WTC11 (cell line): ENCODE measurements around the gene TPRX1. TPM values are rescaled to one million over a fixed set of nuclear protein-coding genes. Genes with fewer than 3 reads are reported as not detected.

Source experiments
- ATAC-seq: fragments of 200-7000 bp; cut with Tn5 transposase; 2 replicates; pipeline ENCODE4 v1.10.0; 2021; ENCODE audit warnings: mild to moderate bottlenecking, moderate library complexity
- CTCF ChIA-PET: fragments of 300-600 bp; sonication (Branson Sonifier 250); formaldehyde crosslinking; loops from one replicate; lab custom pipeline; 2021; ENCODE audit warnings: antibody characterized with exemption; lab: Charles Lee
- POLR2A ChIA-PET: fragments of 350-600 bp; sonication (Branson Sonifier 250); formaldehyde crosslinking; loops from one replicate; lab custom pipeline; 2021; ENCODE audit warnings: antibody characterized with exemption; lab: Charles Lee
- DNase-seq: peaks from one replicate; pipeline ENCODE4 v3.0.0; 2021; ENCODE audit warnings: low spot score
- H3K27ac Mint-ChIP-seq: 2 replicates; pipeline ENCODE4 v1.8.0; 2021; ENCODE audit warnings: mixed read lengths
- H3K27me3 Mint-ChIP-seq: 2 replicates; pipeline ENCODE4 v1.8.0; 2021; ENCODE audit warnings: low read depth, mild to moderate bottlenecking, moderate library complexity, mixed read lengths
- H3K36me3 Mint-ChIP-seq: 2 replicates; pipeline ENCODE4 v1.8.0; 2021; ENCODE audit warnings: mixed read lengths
- H3K4me1 Mint-ChIP-seq: 2 replicates; pipeline ENCODE4 v1.8.0; 2022; ENCODE audit warnings: mixed read lengths
- H3K4me3 Mint-ChIP-seq: 2 replicates; pipeline ENCODE4 v1.8.0; 2021; ENCODE audit warnings: mild to moderate bottlenecking, moderate library complexity, mixed read lengths
- H3K9me3 Mint-ChIP-seq: 2 replicates; pipeline ENCODE4 v1.8.0; 2021; ENCODE audit warnings: mixed read lengths
- AR ChIP-seq: fragments of 250-450 bp; sonication (Bioruptor Pico); IDR thresholded peaks from 2 replicates; pipeline ENCODE4 v1.9.0; 2021; ENCODE audit warnings: mild to moderate bottlenecking
- ATF1 ChIP-seq: sonication (generic); formaldehyde crosslinking; IDR thresholded peaks from 2 replicates; pipeline ENCODE4 v1.8.1; 2023; ENCODE audit warnings: mild to moderate bottlenecking, moderate library complexity, missing genetic modification reagents
- ATF6 ChIP-seq: sonication (generic); formaldehyde crosslinking; IDR thresholded peaks from 2 replicates; pipeline ENCODE4 v1.8.1; 2023; ENCODE audit warnings: mild to moderate bottlenecking, missing genetic modification reagents
- E2F1 ChIP-seq: sonication (generic); formaldehyde crosslinking; IDR thresholded peaks from 2 replicates; pipeline ENCODE4 v1.8.0; 2022; ENCODE audit warnings: mild to moderate bottlenecking, missing genetic modification reagents
- ESRRA ChIP-seq: sonication (generic); formaldehyde crosslinking; IDR thresholded peaks from 2 replicates; pipeline ENCODE4 v1.8.1; 2022; ENCODE audit warnings: mild to moderate bottlenecking, missing genetic modification reagents, borderline replicate concordance
- FOXK1 ChIP-seq: sonication (generic); formaldehyde crosslinking; IDR thresholded peaks from 2 replicates; pipeline ENCODE4 v1.8.0; 2022; ENCODE audit warnings: mild to moderate bottlenecking, moderate library complexity, missing genetic modification reagents
- FOXP4 ChIP-seq: sonication (generic); formaldehyde crosslinking; IDR thresholded peaks from 2 replicates; pipeline ENCODE4 v1.8.0; 2022; ENCODE audit warnings: mild to moderate bottlenecking, missing genetic modification reagents
- IRF2 ChIP-seq: sonication (generic); formaldehyde crosslinking; IDR thresholded peaks from 2 replicates; pipeline ENCODE4 v1.8.0; 2022; ENCODE audit warnings: low read depth, missing genetic modification reagents, borderline replicate concordance
- KAT7 ChIP-seq: sonication (generic); formaldehyde crosslinking; IDR thresholded peaks from 2 replicates; pipeline ENCODE4 v1.8.1; 2023; ENCODE audit warnings: missing genetic modification reagents, mild to moderate bottlenecking, borderline replicate concordance
- MAX ChIP-seq: sonication (generic); formaldehyde crosslinking; IDR thresholded peaks from 2 replicates; pipeline ENCODE4 v1.8.0; 2022; ENCODE audit warnings: mild to moderate bottlenecking, missing genetic modification reagents
- OVOL2 ChIP-seq: fragments of 250-450 bp; sonication (Bioruptor Pico); IDR thresholded peaks from 2 replicates; pipeline ENCODE4 v1.9.0; 2021; ENCODE audit warnings: mild to moderate bottlenecking, borderline replicate concordance
- RELA ChIP-seq: sonication (generic); formaldehyde crosslinking; IDR thresholded peaks from 2 replicates; pipeline ENCODE4 v1.8.1; 2022; ENCODE audit warnings: missing genetic modification reagents, mild to moderate bottlenecking, borderline replicate concordance
- SMAD3 ChIP-seq: sonication (generic); formaldehyde crosslinking; IDR thresholded peaks from 2 replicates; pipeline ENCODE4 v1.8.0; 2022; ENCODE audit warnings: missing genetic modification reagents, mild to moderate bottlenecking, borderline replicate concordance
- ZBTB21 ChIP-seq: sonication (generic); formaldehyde crosslinking; IDR thresholded peaks from 2 replicates; pipeline ENCODE4 v1.8.1; 2023; ENCODE audit warnings: mild to moderate bottlenecking, missing genetic modification reagents, borderline replicate concordance
- ZMAT4 ChIP-seq: fragments of 250-450 bp; sonication (Bioruptor Pico); IDR thresholded peaks from 2 replicates; pipeline ENCODE4 v1.9.0; 2021; ENCODE audit warnings: mild to moderate bottlenecking
- total RNA-seq: library from RNA; stranded (reverse); gene quantifications from 3 replicates; pipeline ENCODE4 v1.2.3, GENCODE V29; 2021

The TPRX1 gene
- total RNA-seq, 1 experiment from 2014 or later, result not detected

GRCh38 chr19:47766670-47767069 is 37.7 kb downstream of the TPRX1 start:
- DNase-seq, result no peak
- no peaks in the 10 kb centered on the region for H3K36me3 Mint-ChIP-seq
- H3K27me3 Mint-ChIP-seq, result no peaks in the 10 kb centered on the region
- no peak overlapping the region for H3K27ac Mint-ChIP-seq
- ChIA-PET POLR2A (interaction anchor here (1.6 kb wide), 1 partner anchor 22 kb away, joined by 3 read pairs; the partner anchor contains the start of gene NOP53), CTCF (interaction anchor here (1.1 to 8.5 kb wide), 5 partner anchors 9 to 337 kb away, joined by 3 to 368 read pairs (median 20); partner anchors contain the start of genes EHD2 and NOP53)
- H3K4me1 Mint-ChIP-seq, result peaks cover 26% of the 10 kb centered on the region
- H3K4me3 Mint-ChIP-seq, result no peak overlapping the region
- no peak for ATAC-seq
- peaks cover 3% of the 10 kb centered on the region; the same call in 1 of the 2 replicates for H3K9me3 Mint-ChIP-seq
- TF ChIP-seq FOXK1 (CRISPR knock-in tag), result no peak
- TF ChIP-seq ZBTB21 (CRISPR knock-in tag), result no peak
- TF ChIP-seq MAX (CRISPR knock-in tag), result no peak
- no peak for TF ChIP-seq KAT7 (CRISPR knock-in tag)

- H3K4me3 Mint-ChIP-seq, result no peak overlapping the region
- no peaks in the 10 kb centered on the region for H3K36me3 Mint-ChIP-seq
- no peak for ATAC-seq
- no peaks in the 10 kb centered on the region for H3K27me3 Mint-ChIP-seq
- H3K27ac Mint-ChIP-seq, result no peak overlapping the region
- H3K4me1 Mint-ChIP-seq, result peaks cover 26% of the 10 kb centered on the region
- POLR2A ChIA-PET, result interaction anchor here (0.6 to 1.6 kb wide), 4 partner anchors 13 to 24 kb away, joined by 3 to 8 read pairs (median 4); partner anchors contain the start of gene NOP53
- TF ChIP-seq FOXP4 (CRISPR knock-in tag) (no peak), ATF6 (CRISPR knock-in tag) (no peak), E2F1 (CRISPR knock-in tag) (no peak), ZMAT4 (CRISPR knock-in tag) (no peak), IRF2 (CRISPR knock-in tag) (no peak), SMAD3 (CRISPR knock-in tag) (no peak), AR (CRISPR knock-in tag) (no peak), ATF1 (CRISPR knock-in tag) (no peak), ESRRA (CRISPR knock-in tag) (no peak), FOXK1 (CRISPR knock-in tag) (no peak), OVOL2 (CRISPR knock-in tag) (no peak), RELA (no peak)
- TF ChIP-seq, all 79 proteins: peak for 0
- DNase-seq, result no peak
- CTCF ChIA-PET, result interaction anchor here (0.6 to 8.5 kb wide), 29 partner anchors 8 to 338 kb away, joined by 3 to 368 read pairs (median 9); partner anchors contain the start of genes EHD2, NOP53 and SELENOW
- H3K9me3 Mint-ChIP-seq, result peaks cover 3% of the 10 kb centered on the region; the same call in 1 of the 2 replicates
These were observed 38.1 kb downstream of the TPRX1 start for GRCh38 chr19:47766359-47766620.
